ENCODE results near the gene ANKRD23.

The ANKRD23 gene

GRCh38 chr2:96792772-96793749 lies 50.8 kb downstream of the ANKRD23 start:
- DNase-seq: no peak

DNA sequence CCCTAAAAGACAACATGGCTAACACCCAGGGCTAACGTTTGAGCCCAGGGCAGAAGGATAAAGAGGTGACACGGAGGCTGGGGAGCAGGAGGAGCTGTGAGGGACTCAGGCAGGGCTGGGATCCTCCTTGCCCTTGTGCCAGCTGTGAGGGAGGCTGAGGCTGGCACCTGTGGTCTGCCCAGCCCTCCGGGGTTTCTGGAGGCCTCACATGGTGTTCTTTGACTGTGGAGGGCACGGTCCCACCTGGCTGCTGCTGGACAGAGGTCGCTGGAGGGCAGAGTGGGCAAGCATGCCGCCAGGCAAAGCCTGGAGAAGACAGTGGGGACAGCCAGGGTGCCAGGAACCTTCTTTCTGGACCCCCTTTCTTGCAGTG lies 54.6 kb downstream of the ANKRD23 start:
- DNase-seq: no peak

GRCh38 chr2:96788442-96789244 lies 55.2 kb downstream of the ANKRD23 start:
- DNase-seq: no peak
